Measurements from ENCODE around the gene INPP5A.

INPP5A gene

DNA sequence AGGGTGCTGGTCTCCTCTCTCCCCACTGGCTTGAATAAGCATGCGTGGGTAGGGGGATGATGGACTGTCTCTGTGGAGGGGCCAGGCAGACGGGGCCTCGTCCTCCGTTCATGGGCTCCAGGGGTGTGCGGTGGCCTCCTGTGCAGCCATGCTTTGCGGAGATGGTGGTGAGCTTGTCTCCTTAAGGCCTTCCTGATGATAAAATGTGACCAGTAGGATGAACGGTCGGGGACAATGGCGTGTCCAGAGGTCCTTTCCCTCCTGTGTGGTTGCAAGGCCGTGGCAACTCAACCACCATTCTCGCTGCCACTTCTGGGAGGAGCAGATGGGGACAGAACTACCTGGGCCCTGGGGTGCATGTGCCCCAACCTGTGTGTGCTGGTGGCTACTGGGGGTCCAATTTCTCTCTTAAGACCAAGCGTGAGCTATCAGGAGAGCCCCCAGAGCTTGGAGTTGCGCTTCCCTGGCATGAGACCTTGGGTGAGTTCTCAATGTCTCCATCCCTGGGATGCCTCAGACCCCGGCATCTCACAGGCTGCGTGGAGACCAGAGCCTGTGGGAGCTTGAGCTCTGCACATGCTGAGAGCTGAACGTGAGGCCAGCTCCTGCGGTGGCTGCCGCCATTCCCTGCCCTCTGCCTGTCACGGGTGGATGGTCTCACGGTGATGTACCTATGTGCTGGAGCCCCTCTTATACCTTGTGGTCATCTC lies 112.2 kb downstream of the INPP5A start:
- Mint-ChIP-seq H3K27ac (no peak overlapping the region), H3K9me3 (no peaks in the 10 kb centered on the region)
- ATAC-seq (ENCODE audit: low read depth) = no peak

DNA sequence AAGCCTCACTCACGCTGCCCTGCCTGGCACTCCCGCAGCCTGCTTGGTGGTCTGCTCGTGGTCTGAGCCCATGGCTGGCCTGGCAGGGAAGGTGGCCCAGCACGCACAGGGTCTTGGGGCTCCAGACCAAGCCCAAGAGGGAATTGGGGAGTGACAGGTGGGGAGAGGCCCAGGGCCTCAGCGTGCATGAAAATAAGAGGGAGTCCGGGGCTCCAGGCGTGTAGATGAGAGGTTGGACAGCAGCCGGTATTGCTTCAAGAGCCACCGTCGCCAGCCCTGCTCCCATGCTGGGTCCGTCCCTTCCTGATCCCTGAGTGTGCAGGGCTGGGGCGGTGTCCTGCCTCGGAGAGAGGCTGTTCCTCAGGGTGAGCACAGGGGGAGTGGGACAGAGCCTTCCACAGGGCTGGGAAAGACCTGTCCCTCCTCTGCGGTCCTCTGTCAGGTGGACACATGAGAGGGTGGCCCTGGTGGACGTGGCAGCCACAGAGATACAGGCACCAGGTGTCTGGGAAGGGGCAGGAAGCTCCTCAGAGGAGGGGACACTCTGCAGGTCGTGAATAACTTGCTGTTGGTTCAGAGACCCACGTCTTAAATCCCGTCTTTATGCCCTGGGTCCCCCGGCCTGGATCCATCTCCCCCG lies 113.1 kb downstream of the INPP5A start:
- no peak for DNase-seq (ENCODE audit: low spot score in 2 of 2)
- no peak for ATAC-seq (ENCODE audit: low read depth)
- no peaks in the 10 kb centered on the region for H3K27me3 Mint-ChIP-seq
- no peak overlapping the region for H3K27ac Mint-ChIP-seq
- H3K9me3 Mint-ChIP-seq = no peaks in the 10 kb centered on the region
- no peak overlapping the region for H3K4me3 Mint-ChIP-seq
- H3K4me1 Mint-ChIP-seq = peaks cover 6% of the 10 kb centered on the region
- peaks cover 28% of the 10 kb centered on the region for H3K36me3 Mint-ChIP-seq

More for the DNA sequence above, 112.2 kb downstream of the INPP5A start:
- DNase-seq (ENCODE audit: low spot score in 2 of 2) = no peak
- Mint-ChIP-seq H3K4me1 (peaks cover 6% of the 10 kb centered on the region), H3K4me3 (no peak overlapping the region), H3K27me3 (no peaks in the 10 kb centered on the region), H3K36me3 (peaks cover 27% of the 10 kb centered on the region)

DNA sequence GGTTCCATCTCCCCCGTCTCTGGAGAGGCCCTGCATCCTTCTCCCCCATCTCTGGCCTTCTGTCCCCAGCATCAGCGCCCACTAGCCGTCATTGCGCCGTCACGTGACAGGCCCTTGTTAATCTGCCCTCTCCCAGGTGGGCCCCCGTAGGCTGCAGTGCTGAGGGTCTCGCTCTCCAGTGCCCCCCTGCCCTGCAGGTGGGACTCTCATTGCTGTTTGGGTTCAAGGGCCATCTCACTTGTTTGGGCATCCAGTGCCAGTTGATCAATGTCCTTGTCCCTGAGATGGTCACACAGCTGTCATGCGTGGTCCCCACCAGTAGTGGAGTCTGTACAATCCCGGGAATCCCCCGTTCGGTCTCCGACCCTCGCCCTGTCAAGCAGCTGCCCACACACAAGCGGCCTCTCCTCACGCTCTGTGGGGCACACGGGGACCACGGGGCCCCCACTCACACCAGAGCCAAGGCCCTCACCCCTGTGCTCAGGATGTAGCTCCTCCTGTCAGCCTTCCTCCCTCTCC lies 114.0 kb downstream of the INPP5A start:
- Mint-ChIP-seq H3K27me3 (no peaks in the 10 kb centered on the region), H3K36me3 (peaks cover 28% of the 10 kb centered on the region), H3K4me1 (peaks cover 6% of the 10 kb centered on the region), H3K4me3 (no peak overlapping the region), H3K27ac (no peak overlapping the region), H3K9me3 (no peaks in the 10 kb centered on the region)
- no peak for DNase-seq (ENCODE audit: low spot score in 2 of 2)
- ATAC-seq (ENCODE audit: low read depth) = no peak

DNA sequence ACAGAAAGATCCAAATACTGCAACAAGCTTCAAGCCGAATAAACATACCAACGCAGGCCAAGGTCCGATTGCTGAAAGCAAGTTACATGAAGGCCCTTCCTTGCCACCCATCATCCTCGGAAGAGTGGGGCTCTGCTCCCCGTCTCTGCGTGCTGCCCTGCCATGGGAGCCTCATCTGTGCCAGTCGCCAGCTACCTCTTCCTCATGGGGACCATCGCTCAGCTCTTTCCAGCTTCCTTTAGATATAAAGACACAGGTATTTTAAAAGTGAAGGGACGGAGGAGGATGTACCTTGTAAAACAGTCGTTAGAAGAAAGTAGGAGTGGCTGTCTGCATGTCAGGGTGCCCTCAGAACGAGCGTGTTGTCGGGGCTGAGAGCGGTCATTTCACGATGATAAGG lies 114.9 kb downstream of the INPP5A start:
- ATAC-seq (ENCODE audit: low read depth) (no peak), DNase-seq (ENCODE audit: low spot score in 2 of 2) (no peak)
- H3K27ac Mint-ChIP-seq = no peak overlapping the region
- H3K4me1 Mint-ChIP-seq = peaks cover 6% of the 10 kb centered on the region
- no peaks in the 10 kb centered on the region for H3K27me3 Mint-ChIP-seq
- H3K36me3 Mint-ChIP-seq = peaks cover 24% of the 10 kb centered on the region
- no peak overlapping the region for H3K4me3 Mint-ChIP-seq
- no peaks in the 10 kb centered on the region for H3K9me3 Mint-ChIP-seq

DNA sequence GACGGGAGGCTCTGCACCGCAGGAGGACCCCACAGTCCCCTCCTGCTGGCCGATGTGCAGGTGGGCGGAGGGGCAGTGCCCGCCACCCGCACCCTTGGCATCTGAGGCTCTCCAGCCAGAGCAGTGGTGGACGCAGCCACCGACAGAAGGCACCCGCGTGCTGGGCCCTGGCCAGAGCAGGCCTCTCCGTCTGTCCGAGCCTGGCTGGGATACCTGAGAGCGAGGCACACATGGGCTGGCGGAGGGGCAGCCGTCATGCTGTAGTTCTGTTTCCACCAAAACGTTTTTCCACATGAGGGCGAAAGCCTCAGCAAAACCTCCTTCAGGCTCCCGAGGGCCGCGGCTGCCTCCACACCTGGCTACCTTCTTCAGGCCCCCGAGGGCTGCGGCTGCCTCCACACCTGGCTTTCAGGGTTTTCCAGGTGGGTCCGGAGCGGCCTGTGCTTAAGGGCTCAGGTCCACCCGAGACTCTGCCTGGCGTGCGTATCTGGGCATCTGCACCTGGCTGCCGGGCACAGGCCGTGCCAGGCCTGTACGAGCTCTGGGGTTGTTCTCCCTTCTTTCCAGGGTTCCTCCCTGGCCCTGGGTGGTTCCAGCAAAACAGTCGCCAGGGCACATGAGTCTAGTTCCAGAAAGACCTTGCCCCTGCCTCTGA lies 115.5 kb downstream of the INPP5A start:
- no peak overlapping the region for H3K27ac Mint-ChIP-seq

DNA sequence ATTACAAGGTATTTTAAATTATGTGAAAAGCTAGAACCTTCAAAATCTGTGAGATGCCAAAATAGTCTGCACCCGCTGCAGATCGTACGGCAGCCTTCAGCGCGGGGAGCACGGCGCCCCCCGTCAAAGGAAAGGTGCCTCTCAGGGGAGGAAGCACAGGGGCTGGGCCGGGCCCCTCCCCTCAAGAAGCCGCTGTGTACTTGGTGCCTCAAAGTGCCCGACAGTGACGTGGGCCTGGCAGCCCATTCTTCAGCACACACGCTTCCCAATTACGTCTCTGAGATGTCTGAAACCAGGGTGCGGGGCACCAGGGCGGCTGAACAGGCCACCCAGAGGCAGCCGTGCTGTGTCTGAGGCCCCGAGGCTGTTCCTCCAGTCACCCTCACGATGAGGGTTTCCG lies 116.1 kb downstream of the INPP5A start:
- Mint-ChIP-seq H3K4me1 (peaks cover 6% of the 10 kb centered on the region), H3K27ac (no peak overlapping the region), H3K9me3 (no peaks in the 10 kb centered on the region), H3K27me3 (no peaks in the 10 kb centered on the region), H3K36me3 (peaks cover 22% of the 10 kb centered on the region), H3K4me3 (no peak overlapping the region)
- DNase-seq (ENCODE audit: low spot score in 2 of 2) = no peak
- no peak for ATAC-seq (ENCODE audit: low read depth)

More for the DNA sequence above, 115.5 kb downstream of the INPP5A start:
- DNase-seq (ENCODE audit: low spot score in 2 of 2) (no peak), ATAC-seq (ENCODE audit: low read depth) (no peak)
- H3K27me3 Mint-ChIP-seq = no peaks in the 10 kb centered on the region
- H3K36me3 Mint-ChIP-seq = peaks cover 24% of the 10 kb centered on the region
- H3K4me1 Mint-ChIP-seq = peaks cover 6% of the 10 kb centered on the region
- no peak overlapping the region for H3K4me3 Mint-ChIP-seq
- no peaks in the 10 kb centered on the region for H3K9me3 Mint-ChIP-seq

DNA sequence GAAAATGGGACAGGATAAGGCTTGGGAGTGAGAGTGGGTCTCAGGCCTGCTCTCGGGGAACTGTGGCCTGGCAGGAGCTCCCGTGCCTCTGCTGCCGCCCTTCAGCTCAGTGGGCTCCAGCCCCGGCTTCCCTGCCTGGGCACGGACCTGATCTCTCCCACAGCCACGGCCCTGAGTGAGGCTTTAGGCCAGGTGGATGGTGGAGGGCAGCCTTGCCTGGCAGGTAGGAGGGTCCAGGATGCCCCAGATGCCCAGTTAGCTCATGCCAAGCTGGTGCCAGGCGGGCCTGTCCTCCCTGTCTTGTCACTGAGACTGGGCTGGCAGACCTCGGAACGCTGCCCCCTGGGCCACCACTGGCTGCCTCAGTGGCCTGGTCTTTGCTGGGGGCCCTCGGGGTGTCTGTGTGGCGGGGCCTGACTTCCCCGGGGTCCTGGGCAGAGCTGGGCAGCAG lies 116.6 kb downstream of the INPP5A start:
- Mint-ChIP-seq H3K4me3 (no peak overlapping the region), H3K27ac (no peak overlapping the region), H3K9me3 (no peaks in the 10 kb centered on the region), H3K36me3 (peaks cover 18% of the 10 kb centered on the region), H3K27me3 (no peaks in the 10 kb centered on the region), H3K4me1 (peaks cover 5% of the 10 kb centered on the region)
- DNase-seq (ENCODE audit: low spot score in 2 of 2) = no peak
- ATAC-seq (ENCODE audit: low read depth) = no peak

DNA sequence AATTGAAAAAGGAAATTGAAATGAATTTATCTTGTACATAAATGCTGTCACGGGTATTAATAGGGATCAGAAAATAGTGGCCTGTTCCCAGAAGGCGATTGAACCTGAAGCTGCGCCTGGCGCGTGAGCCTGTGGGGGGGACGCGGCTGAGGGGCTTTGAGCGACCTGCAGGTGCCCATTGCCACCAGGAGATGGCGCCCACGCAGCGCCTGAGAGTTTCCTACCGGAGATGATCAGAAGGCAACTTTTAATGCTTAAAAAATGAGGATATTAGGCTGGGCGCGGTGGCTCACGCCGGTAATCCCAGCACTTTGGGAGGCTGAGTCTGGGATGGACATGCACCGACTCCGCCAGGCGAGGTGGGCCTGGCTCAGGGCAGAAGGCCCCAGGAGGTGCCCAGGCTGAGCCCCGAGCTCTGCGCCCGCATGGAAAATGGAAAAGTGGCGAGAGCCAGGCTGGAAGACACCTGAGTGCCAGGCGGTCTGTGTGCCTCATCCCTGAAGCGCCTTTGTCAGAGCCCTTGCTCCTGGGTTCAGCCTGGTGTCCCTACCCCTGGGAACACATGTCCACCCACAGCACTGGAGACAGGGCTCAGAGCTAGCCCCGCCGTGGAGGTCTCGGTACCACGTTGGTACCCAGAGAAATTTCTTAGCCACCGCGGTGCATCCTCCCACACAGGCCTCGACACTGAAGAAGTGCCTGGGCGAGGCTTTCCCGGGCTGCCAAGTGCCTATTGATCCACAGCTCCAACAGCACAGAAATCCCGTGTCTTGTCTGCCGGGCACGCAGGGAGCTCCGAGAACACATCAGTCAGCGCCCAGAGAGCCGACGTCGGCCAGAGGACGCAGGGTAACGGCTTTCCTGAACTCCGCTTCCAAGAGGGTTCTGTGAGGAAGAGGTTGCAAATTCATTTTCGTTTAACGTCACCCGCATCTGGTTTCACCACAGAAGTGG lies 117.4 kb downstream of the INPP5A start:
- Mint-ChIP-seq H3K4me1 (peaks cover 3% of the 10 kb centered on the region), H3K36me3 (peaks cover 19% of the 10 kb centered on the region), H3K27ac (no peak overlapping the region), H3K27me3 (no peaks in the 10 kb centered on the region), H3K4me3 (no peak overlapping the region), H3K9me3 (no peaks in the 10 kb centered on the region)
- DNase-seq (ENCODE audit: low spot score in 2 of 2) (peak; percentile 41 to 69), ATAC-seq (ENCODE audit: low read depth) (peak; percentile 78)

DNA sequence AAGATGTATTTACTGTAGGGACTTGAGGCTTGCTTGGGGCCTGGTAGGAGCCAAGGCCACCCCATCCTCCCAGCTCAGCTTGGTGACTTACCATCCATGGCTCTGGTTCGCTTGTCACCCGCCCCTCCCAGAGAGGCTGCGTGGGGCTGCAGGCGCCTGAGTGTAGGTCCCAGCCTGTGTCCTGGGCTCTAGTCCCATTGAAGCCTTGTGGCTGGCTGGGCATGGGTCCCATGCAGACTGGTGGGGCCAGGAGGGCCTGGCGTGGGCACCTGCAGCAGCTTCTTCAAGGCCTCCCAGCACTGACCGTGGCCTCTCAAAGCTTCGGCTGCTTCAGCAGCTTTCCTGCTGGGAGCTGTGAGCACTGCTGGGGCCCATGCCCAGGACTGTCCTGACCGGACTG lies 118.1 kb downstream of the INPP5A start:
- peaks cover 6% of the 10 kb centered on the region for H3K4me1 Mint-ChIP-seq
- peaks cover 23% of the 10 kb centered on the region for H3K36me3 Mint-ChIP-seq
- H3K27ac Mint-ChIP-seq = no peak overlapping the region
- no peaks in the 10 kb centered on the region for H3K27me3 Mint-ChIP-seq
- ATAC-seq (ENCODE audit: low read depth) = no peak
- H3K4me3 Mint-ChIP-seq = no peak overlapping the region
- DNase-seq (ENCODE audit: low spot score in 2 of 2) = no peak
- no peaks in the 10 kb centered on the region for H3K9me3 Mint-ChIP-seq

DNA sequence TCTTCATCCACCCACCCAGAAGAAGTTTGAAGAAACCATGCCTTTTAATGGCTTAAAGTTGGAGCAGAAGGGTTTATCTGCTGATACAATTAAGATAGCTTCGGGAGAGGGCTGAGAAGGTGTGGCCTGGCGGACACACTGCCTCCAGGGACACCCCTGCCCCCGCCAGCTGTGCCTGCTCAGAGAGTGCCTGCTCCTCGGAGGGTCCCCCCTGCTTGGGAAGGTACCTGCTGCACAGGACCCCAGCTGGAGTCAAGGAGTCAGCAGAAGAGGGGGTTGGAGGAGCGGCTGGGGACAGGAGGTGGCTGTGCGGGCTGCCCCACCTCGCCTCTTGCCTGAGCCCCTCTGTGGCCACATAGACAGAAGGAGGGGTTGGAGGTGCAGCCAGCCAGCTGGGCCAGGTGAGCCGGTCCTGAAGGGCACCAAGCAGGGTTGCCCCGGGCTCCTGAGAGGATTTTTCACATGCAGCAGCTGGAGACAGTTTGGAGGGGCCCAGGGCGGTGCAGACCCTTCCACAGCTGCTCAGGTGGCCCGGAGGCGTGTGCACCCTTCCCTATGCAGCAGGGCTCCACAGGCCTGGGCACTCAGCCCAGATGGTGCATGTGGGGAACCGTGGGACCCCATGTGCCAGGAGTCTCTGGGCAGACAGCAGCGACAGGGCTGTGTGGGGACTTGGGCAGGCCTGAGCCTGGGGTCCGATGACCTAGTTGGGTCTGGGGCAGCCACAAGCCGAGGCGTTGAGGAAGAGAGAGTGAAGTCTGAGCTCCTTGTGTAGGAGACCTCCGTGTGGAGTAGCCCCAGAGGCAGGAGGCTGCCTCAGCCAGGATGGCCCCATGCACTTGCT lies 118.9 kb downstream of the INPP5A start:
- Mint-ChIP-seq H3K27ac (no peak overlapping the region), H3K4me1 (peaks cover 6% of the 10 kb centered on the region), H3K36me3 (peaks cover 22% of the 10 kb centered on the region), H3K4me3 (no peak overlapping the region), H3K9me3 (no peaks in the 10 kb centered on the region), H3K27me3 (no peaks in the 10 kb centered on the region)
- ATAC-seq (ENCODE audit: low read depth) (no peak), DNase-seq (ENCODE audit: low spot score in 2 of 2) (no peak)

DNA sequence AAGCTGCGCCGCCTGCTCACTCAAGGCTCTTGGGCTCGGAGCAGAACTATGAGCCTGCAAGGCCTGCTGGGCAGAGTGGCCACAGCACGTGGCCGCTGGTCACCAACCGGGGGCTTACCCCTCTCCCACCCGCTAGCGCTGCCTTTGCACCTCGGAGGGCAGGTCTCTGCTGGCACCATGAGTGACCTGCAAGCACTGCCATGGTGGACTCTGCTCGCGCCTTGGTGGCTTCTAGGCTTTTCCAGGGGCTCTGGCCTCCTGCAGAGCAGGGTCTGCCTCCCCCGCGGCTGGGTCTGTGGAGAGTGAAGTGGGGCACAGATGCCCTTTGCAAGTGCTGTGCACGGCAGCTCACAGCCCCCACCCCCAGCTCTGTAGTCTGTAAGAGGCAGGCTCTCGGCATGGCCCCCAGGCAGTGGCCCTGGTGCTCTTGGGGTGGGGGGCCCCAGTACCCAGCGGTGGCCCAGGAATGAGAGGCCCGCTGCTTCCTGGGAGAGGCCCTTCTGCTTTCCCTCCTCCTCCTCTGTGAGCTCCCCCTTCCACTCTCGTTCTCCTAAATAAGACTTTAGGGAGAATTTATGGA lies 119.6 kb downstream of the INPP5A start:
- H3K27ac Mint-ChIP-seq = no peak overlapping the region
- H3K4me3 Mint-ChIP-seq = no peak overlapping the region
- ATAC-seq (ENCODE audit: low read depth) (no peak), DNase-seq (ENCODE audit: low spot score in 2 of 2) (no peak)
- no peaks in the 10 kb centered on the region for H3K9me3 Mint-ChIP-seq
- H3K36me3 Mint-ChIP-seq = peaks cover 22% of the 10 kb centered on the region
- no peaks in the 10 kb centered on the region for H3K27me3 Mint-ChIP-seq
- H3K4me1 Mint-ChIP-seq = peaks cover 6% of the 10 kb centered on the region

DNA sequence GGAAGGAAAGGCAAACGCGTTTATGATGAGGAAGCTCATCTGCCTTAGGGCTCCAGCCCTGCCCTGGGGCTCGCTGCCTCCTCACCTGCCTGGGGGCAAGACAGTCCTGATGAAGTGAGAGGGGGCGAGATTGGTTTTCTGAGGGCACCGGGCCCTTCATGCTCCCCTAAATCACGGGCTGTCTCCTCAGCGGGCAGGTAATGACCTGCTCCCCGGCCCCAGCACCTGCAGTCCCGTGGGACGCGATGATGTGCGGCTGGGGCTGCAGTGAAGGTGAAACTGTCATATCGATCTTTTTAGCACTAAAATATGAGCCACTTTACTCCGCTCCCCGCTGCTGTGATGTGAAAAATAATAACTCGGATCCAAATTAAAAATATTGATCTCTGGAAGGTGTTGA lies 120.2 kb downstream of the INPP5A start:
- H3K9me3 Mint-ChIP-seq = no peaks in the 10 kb centered on the region
- ATAC-seq (ENCODE audit: low read depth) (no peak), DNase-seq (ENCODE audit: low spot score in 2 of 2) (no peak)
- H3K27ac Mint-ChIP-seq = no peak overlapping the region
- H3K4me3 Mint-ChIP-seq = no peak overlapping the region
- H3K27me3 Mint-ChIP-seq = no peaks in the 10 kb centered on the region
- H3K4me1 Mint-ChIP-seq = peaks cover 6% of the 10 kb centered on the region
- peaks cover 18% of the 10 kb centered on the region for H3K36me3 Mint-ChIP-seq
